Endothelial cell of umbilical vein (primary cell): ENCODE data around the gene AKR7A2. TPM values are rescaled to one million over a fixed set of nuclear protein-coding genes. Genes with fewer than 3 reads are reported as not detected.

ENCODE experiments used
- BruUV-seq: library from RNA; stranded (reverse); fragments of 400-500 nt; replicated peaks from 2 replicates; lab custom pipeline; 2021; lab: Mats Ljungman, UMichigan
- CTCF ChIA-PET: fragments of 300-600, 350-600 bp; sonication (Branson Sonifier 250); formaldehyde crosslinking; loops from one replicate; lab custom pipeline; 2021; ENCODE audit warnings: antibody characterized with exemption, inconsistent platforms; lab: Charles Lee
- POLR2A ChIA-PET: fragments of 300-600, 350-600 bp; sonication (Branson Sonifier 250); formaldehyde crosslinking; loops from one replicate; lab custom pipeline; 2021; ENCODE audit warnings: antibody characterized with exemption, inconsistent platforms; lab: Charles Lee
- DNase-seq: peaks from one replicate; pipeline ENCODE4 v3.0.0-alpha.2; 2011; ENCODE audit warnings: low read depth, low spot score
- FAIRE-seq: peaks from 2 replicates; lab custom pipeline; 2011; peaks lifted over from hg19 to GRCh38; lab: Jason Lieb, UNC
- H2AFZ ChIP-seq: 2 replicates; pipeline ENCODE4 v1.6.0; 2012; ENCODE audit warnings: low read depth, low read length, control low read depth, inconsistent platforms
- H3K27ac ChIP-seq: 2 replicates; pipeline ENCODE4 v1.5.1; 2011; ENCODE audit warnings: low read depth, mild to moderate bottlenecking, control low read depth, low read length, moderate library complexity; ENCODE audit not compliant: insufficient read depth
- H3K27me3 ChIP-seq, 2 experiments: 2 replicates each; pipeline versions ENCODE4 v1.6.0 to v1.6.1; 2011; ENCODE audit warnings: low read length in 2 of 2, mixed read lengths in 1 of 2; ENCODE audit not compliant: control insufficient read depth in 2 of 2, insufficient read depth in 2 of 2
- H3K36me3 ChIP-seq, 2 experiments: 2 replicates in 1 of 2; 3 replicates in 1 of 2; pipeline ENCODE4 v1.5.1; 2011; ENCODE audit warnings: low read length in 2 of 2, mild to moderate bottlenecking in 1 of 2, moderate library complexity in 1 of 2; ENCODE audit not compliant: control insufficient read depth in 2 of 2, insufficient read depth in 2 of 2; ENCODE audit errors: extremely low read depth in 1 of 2
- H3K4me1 ChIP-seq: 3 replicates; pipeline ENCODE4 v1.5.1; 2011; ENCODE audit warnings: mild to moderate bottlenecking, low read length; ENCODE audit not compliant: control insufficient read depth, insufficient read depth; ENCODE audit errors: extremely low read depth
- H3K4me2 ChIP-seq: 2 replicates; pipeline ENCODE4 v1.6.1; 2011; ENCODE audit warnings: low read length, control low read depth, mixed read lengths; ENCODE audit not compliant: insufficient read depth
- H3K4me3 ChIP-seq, 3 experiments: fragments of 200-600 bp in 1 of 3; sonication (generic), shearing (Covaris generic) in 1 of 3; replicated peaks in 1 of 3; 2 replicates each; pipeline ENCODE4 v1.5.1; 2011 to 2016; ENCODE audit warnings: control low read depth in 3 of 3, low read length in 3 of 3, mild to moderate bottlenecking in 2 of 3, inconsistent platforms in 1 of 3, low read depth in 1 of 3, moderate library complexity in 1 of 3; ENCODE audit not compliant: insufficient read depth in 1 of 3
- H3K79me2 ChIP-seq: 2 replicates; pipeline ENCODE4 v1.6.0; 2012; ENCODE audit warnings: low read length, inconsistent platforms; ENCODE audit not compliant: control insufficient read depth, insufficient read depth
- H3K9ac ChIP-seq: replicated peaks from 2 replicates; pipeline ENCODE3; 2011; ENCODE audit warnings: low read length, control low read depth; ENCODE audit not compliant: insufficient read depth; ENCODE audit errors: extremely low read depth
- H3K9me1 ChIP-seq: replicated peaks from 3 replicates; pipeline ENCODE4 v1.6.0; 2011; ENCODE audit warnings: mild to moderate bottlenecking, low read length; ENCODE audit not compliant: control insufficient read depth, insufficient read depth; ENCODE audit errors: extremely low read depth
- H3K9me3 ChIP-seq: replicated peaks from 2 replicates; pipeline ENCODE4 v1.5.1; 2012; ENCODE audit warnings: low read length, inconsistent platforms; ENCODE audit not compliant: control insufficient read depth, insufficient read depth
- H4K20me1 ChIP-seq: replicated peaks from 2 replicates; pipeline ENCODE3; 2011; ENCODE audit warnings: mild to moderate bottlenecking, low read length; ENCODE audit not compliant: control insufficient read depth, insufficient read depth; ENCODE audit errors: extremely low read depth
- EZH2 ChIP-seq: IDR thresholded peaks from 2 replicates; pipeline ENCODE4 v1.6.1; 2012; ENCODE audit warnings: borderline replicate concordance, low read depth, mild to moderate bottlenecking, moderate library complexity, low read length, inconsistent platforms; ENCODE audit not compliant: severe bottlenecking
- FOS ChIP-seq: IDR thresholded peaks from 2 replicates; pipeline ENCODE4 v1.6.1; 2011; ENCODE audit warnings: mild to moderate bottlenecking, low read length, moderate library complexity, borderline replicate concordance; ENCODE audit not compliant: insufficient read depth
- GATA2 ChIP-seq: IDR thresholded peaks from 2 replicates; pipeline ENCODE4 v1.7.0; 2011; ENCODE audit warnings: low read depth, mild to moderate bottlenecking, moderate library complexity, mixed read lengths, low read length; ENCODE audit not compliant: insufficient read length, insufficient read depth
- JUN ChIP-seq: IDR thresholded peaks from 2 replicates; pipeline ENCODE4 v1.6.1; 2011; ENCODE audit warnings: borderline replicate concordance, low read depth; ENCODE audit not compliant: insufficient read length, insufficient read depth
- MYC ChIP-seq: IDR thresholded peaks from one replicate; pipeline ENCODE4 v1.6.1; 2011; ENCODE audit warnings: mild to moderate bottlenecking, low read depth, low read length
- POLR2A ChIP-seq: IDR thresholded peaks from 2 replicates; pipeline ENCODE4 v1.6.1; 2012; ENCODE audit warnings: low read depth, mild to moderate bottlenecking, control low read depth, low read length
- POLR2AphosphoS5 ChIP-seq: IDR thresholded peaks from 2 replicates; pipeline ENCODE4 v1.6.1; 2012; ENCODE audit warnings: low read depth, mild to moderate bottlenecking, control low read depth, low read length, moderate library complexity; ENCODE audit not compliant: insufficient read depth
- dilution Hi-C: fragments of 300-500 bp; cut with MboI; formaldehyde crosslinking; loops from one replicate; pipeline ENCODE4 v1.15.0; 2019; ENCODE audit warnings: low sequenced_read_pairs; ENCODE audit not compliant: extremely low pct_ligation_motif_present
- intact Hi-C: fragments of 100-400 bp; cut with micrococcal nuclease; formaldehyde crosslinking; loops from one replicate; pipeline ENCODE4 v1.10.0; 2022
- polyA plus RNA-seq, 4 experiments: library from polyadenylated mRNA; depleted of rRNA in 3 of 4; stranded (reverse) in 3 of 4; unstranded in 1 of 4; fragments of >200 nt; gene quantifications; 2 replicates each; pipeline versions ENCODE4 v1.2.1 to v1.2.3, GENCODE V29; 2011 to 2012; ENCODE audit warnings: missing spikeins in 1 of 4
- total RNA-seq: library from RNA; stranded (reverse); gene quantifications from 2 replicates; pipeline ENCODE4 v1.2.3, GENCODE V29; 2021
- TF ChIP-seq, protein P1 (sequence below), 2 donors: IDR thresholded peaks; 1 replicate in 1 of 2; 2 replicates in 1 of 2; pipeline ENCODE4 v1.5.1; 2011; ENCODE audit warnings: low read length in 2 of 2, mild to moderate bottlenecking in 2 of 2, moderate library complexity in 2 of 2, control low read depth in 1 of 2, inconsistent platforms in 1 of 2, low read depth in 1 of 2; ENCODE audit not compliant: insufficient read depth in 1 of 2; ENCODE audit errors: extremely low read depth in 1 of 2
- TF ChIP-seq, protein P2 (sequence below): IDR thresholded peaks from 2 replicates; pipeline ENCODE4 v1.6.1; 2011; ENCODE audit not compliant: insufficient read depth, insufficient read length

Gene AKR7A2
- total and polyA plus RNA-seq, 2 donors (not counting 3 experiments of a cell fraction or from before 2014, with no cell fraction given), result 48.0 to 70.7 TPM

DNA sequence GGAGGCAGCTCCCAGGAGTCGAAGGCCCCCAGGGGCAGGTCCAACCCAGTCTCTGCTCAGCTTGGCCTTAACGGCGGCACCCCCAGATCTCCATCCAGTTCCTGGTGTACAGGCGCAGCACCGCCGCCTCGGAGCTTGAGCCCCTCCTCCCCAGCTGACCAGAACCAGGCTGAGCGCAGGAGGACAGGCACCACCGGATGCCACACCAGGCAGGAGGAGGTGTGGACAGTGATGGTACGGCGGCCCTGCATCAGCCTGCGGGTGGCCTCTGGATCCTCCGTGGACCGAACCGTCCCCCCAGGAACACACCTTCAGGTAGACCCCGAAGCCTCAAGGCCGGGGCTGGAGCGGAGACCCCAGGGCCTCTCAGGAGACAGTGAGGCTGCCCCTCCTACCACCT, 16.5 kb upstream of the AKR7A2 start:
- DNase-seq, result no peak
- H3K36me3 ChIP-seq, result peaks cover 4 to 33% of the 10 kb centered on the region in 2 experiments

More for the DNA sequence above, 16.5 kb upstream of the AKR7A2 start:
- Histone ChIP-seq H3K4me2 (no peak overlapping the region), H3K79me2 (no peaks in the 10 kb centered on the region), H3K27ac (no peak overlapping the region), H3K4me1 (no peaks in the 10 kb centered on the region), H2AFZ (no peak overlapping the region), H3K4me3 (no peak overlapping the region), H3K9ac (no peak overlapping the region), H3K9me1 (no peaks in the 10 kb centered on the region), H3K27me3 (no peaks in the 10 kb centered on the region), H4K20me1 (no peaks in the 10 kb centered on the region), H3K9me3 (no peaks in the 10 kb centered on the region)
- TF ChIP-seq POLR2AphosphoS5 (no peak), POLR2A (no peak), EZH2 (no peak), FOS (no peak), JUN (no peak), GATA2 (no peak), MYC (no peak)
- TF ChIP-seq, protein P1, sequence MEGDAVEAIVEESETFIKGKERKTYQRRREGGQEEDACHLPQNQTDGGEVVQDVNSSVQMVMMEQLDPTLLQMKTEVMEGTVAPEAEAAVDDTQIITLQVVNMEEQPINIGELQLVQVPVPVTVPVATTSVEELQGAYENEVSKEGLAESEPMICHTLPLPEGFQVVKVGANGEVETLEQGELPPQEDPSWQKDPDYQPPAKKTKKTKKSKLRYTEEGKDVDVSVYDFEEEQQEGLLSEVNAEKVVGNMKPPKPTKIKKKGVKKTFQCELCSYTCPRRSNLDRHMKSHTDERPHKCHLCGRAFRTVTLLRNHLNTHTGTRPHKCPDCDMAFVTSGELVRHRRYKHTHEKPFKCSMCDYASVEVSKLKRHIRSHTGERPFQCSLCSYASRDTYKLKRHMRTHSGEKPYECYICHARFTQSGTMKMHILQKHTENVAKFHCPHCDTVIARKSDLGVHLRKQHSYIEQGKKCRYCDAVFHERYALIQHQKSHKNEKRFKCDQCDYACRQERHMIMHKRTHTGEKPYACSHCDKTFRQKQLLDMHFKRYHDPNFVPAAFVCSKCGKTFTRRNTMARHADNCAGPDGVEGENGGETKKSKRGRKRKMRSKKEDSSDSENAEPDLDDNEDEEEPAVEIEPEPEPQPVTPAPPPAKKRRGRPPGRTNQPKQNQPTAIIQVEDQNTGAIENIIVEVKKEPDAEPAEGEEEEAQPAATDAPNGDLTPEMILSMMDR (IDR thresholded peaks at IDR 0.05; ENCODE audit: extremely low read depth in 1 of 2, insufficient read depth in 1 of 2, low read depth in 1 of 2, low read length in 2 of 2), result no peak
- TF ChIP-seq, protein P2, sequence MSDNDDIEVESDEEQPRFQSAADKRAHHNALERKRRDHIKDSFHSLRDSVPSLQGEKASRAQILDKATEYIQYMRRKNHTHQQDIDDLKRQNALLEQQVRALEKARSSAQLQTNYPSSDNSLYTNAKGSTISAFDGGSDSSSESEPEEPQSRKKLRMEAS, result no peak
- FAIRE-seq, result no peak
- ChIA-PET POLR2A (no interaction called here), CTCF (interaction anchor here (1.2 kb wide), 1 partner anchor 16 kb away, joined by 3 read pairs; no protein-coding TSS in a partner anchor)
- dilution Hi-C loops, result no loop called here
- intact Hi-C loops, result no loop called here
- BruUV-seq, result no TSS peak
